ENCODE data around the gene MUC6. TPM values are rescaled to one million over a fixed set of nuclear protein-coding genes. Genes with fewer than 3 reads are reported as not detected.

Gene MUC6
- total RNA-seq, 1 donor from 2014 or later, result 0.09 TPM

DNA sequence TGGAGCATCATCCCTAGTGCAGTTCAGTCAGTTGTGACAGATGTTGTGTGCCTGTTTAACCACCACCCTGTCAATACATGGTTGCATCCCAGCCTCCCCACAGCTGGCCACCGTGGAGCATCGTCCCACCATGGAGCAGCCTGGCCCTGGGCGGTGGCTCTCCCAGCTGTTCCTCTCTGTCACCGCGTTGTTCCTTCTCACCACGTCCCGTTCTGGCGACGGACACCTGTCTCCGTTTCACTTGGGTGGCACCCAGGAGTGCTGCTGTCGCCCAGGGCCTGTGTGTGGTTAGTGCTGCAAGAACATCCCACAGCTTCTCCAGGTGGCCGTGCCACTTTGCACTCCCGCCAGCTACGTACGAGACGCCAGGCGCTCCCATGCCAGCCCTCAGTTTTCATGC, 26.5 kb downstream of the MUC6 start:
- intact Hi-C loops (cut with DNase I), result no loop called here
- Histone ChIP-seq H3K36me3 (peaks cover 77% of the 10 kb centered on the region), H3K9me3 (no peaks in the 10 kb centered on the region), H3K27ac (no peak overlapping the region), H3K4me3 (no peak overlapping the region), H3K4me1 (no peaks in the 10 kb centered on the region), H3K27me3 (ENCODE audit: low read depth) (no peaks in the 10 kb centered on the region)
- ATAC-seq (no peak), DNase-seq (no peak)
- TF ChIP-seq, protein P1, sequence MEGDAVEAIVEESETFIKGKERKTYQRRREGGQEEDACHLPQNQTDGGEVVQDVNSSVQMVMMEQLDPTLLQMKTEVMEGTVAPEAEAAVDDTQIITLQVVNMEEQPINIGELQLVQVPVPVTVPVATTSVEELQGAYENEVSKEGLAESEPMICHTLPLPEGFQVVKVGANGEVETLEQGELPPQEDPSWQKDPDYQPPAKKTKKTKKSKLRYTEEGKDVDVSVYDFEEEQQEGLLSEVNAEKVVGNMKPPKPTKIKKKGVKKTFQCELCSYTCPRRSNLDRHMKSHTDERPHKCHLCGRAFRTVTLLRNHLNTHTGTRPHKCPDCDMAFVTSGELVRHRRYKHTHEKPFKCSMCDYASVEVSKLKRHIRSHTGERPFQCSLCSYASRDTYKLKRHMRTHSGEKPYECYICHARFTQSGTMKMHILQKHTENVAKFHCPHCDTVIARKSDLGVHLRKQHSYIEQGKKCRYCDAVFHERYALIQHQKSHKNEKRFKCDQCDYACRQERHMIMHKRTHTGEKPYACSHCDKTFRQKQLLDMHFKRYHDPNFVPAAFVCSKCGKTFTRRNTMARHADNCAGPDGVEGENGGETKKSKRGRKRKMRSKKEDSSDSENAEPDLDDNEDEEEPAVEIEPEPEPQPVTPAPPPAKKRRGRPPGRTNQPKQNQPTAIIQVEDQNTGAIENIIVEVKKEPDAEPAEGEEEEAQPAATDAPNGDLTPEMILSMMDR (IDR thresholded peaks at IDR 0.05), result no peak

DNA sequence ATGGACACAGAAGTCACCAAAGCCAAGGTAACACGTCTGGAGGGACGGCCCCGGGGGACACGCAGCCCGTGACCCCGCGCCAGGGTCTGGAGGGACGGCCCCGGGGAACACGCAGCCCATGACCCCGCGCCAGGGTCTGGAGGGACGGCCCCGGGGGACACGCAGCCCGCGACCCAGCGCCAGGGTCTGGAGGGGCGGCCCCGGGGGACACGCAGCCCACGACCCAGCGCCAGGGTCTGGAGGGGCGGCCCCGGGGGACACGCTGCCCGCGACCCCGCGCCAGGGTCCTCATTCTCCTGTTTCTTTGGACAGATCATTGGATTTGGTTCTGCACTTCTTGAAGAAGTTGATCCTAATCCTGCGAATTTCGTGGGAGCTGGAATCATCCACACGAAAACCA, 27.1 kb downstream of the MUC6 start:
- H3K36me3 ChIP-seq, result peaks cover 84% of the 10 kb centered on the region
- no peak for DNase-seq
- TF ChIP-seq, protein P1 (IDR thresholded peaks at IDR 0.05), result no peak
- H3K4me1 ChIP-seq, result no peaks in the 10 kb centered on the region
- H3K27me3 ChIP-seq (ENCODE audit: low read depth), result no peaks in the 10 kb centered on the region
- no peak overlapping the region for H3K27ac ChIP-seq
- intact Hi-C loops (cut with DNase I), result no loop called here
- no peak for ATAC-seq
- H3K9me3 ChIP-seq, result no peaks in the 10 kb centered on the region
- no peak overlapping the region for H3K4me3 ChIP-seq

DNA sequence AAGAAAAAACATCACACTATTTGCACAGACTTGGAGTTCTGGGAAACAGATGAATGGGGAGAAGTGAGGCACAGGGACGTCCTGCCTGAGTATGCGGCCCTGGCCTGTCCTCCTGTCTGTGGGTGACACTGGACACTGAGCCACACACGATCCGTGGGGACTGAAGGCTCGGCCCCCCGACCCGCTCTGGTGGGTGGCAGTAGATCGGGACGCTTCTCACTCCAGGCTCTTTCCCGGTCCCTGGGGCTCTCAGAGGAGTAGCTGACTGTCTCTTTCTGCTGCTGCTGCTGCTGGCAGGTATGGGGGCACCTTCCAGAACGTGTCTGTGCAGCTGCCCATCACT, 27.7 kb downstream of the MUC6 start:
- H3K4me3 ChIP-seq, result no peak overlapping the region
- H3K9me3 ChIP-seq, result no peaks in the 10 kb centered on the region
- TF ChIP-seq, protein P1 (IDR thresholded peaks at IDR 0.05), result no peak
- intact Hi-C loops (cut with DNase I), result no loop called here
- no peaks in the 10 kb centered on the region for H3K27me3 ChIP-seq (ENCODE audit: low read depth)
- no peaks in the 10 kb centered on the region for H3K4me1 ChIP-seq
- H3K36me3 ChIP-seq, result peaks cover 90% of the 10 kb centered on the region
- no peak for DNase-seq
- ATAC-seq, result no peak
- H3K27ac ChIP-seq, result no peak overlapping the region

DNA sequence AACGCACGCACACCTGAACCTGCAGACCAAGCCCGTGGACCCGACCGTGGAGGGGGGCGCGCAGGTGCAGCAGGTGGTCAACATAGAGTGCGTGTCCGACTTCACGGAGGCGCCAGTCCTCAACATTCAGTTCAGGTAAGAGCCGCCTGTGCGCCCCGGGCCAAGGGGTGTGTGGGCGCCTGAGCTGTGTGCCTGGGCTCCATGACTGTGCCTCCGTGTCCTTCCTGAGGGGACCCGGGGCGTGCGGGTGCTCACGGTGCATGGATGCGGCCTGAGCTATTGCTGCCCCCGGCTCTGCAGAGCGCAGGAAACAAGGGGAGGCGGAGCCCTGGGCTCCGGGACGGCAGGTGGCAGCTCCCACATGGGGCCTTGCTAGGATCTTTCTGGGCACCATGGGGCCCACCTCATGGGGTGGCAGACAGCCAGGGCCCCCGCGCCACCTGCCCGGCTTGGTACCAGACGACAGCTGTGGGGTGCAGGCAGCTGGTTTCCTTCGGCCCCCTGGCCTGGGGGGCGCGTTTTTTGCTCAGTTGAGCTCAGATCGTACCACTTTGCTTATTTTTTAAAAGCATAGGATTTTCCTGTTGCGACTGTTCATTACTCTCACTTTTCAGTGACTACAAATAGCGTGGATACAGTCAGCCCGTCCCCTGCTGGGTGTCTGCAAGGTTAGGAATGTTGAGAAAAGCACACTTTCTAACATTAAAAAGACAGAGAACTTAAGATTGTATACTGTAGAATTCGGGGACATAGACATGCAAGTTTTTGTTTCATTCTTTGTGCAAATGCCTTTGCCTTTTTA, 28.3 kb downstream of the MUC6 start:
- Histone ChIP-seq H3K36me3 (peaks cover 92% of the 10 kb centered on the region), H3K9me3 (no peaks in the 10 kb centered on the region), H3K27ac (no peak overlapping the region), H3K4me1 (no peaks in the 10 kb centered on the region), H3K4me3 (no peak overlapping the region), H3K27me3 (ENCODE audit: low read depth) (no peaks in the 10 kb centered on the region)
- DNase-seq, result no peak
- intact Hi-C loops (cut with DNase I), result no loop called here
- ATAC-seq, result no peak
- TF ChIP-seq, protein P1 (IDR thresholded peaks at IDR 0.05), result no peak

DNA sequence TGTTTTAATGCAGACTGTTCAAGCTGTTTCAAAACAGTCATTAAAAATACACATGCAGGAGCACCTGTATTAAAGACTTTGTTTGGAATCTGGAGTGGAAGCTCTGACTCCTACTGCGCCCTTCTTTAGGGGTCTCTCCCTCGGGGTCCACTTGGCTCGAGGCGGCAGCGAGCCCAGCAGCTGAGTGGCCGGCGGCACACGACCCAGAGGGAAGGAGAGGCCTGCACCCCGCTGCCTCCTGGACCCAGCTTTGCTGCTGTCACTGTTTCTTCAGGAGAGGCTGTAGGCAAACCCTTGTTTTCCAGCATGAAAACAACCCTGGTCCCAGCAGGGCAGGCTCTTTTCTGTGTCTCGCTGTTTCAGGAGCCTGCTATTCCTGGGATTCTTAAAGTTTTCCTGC, 29.2 kb downstream of the MUC6 start:
- Histone ChIP-seq H3K27ac (no peak overlapping the region), H3K27me3 (ENCODE audit: low read depth) (no peaks in the 10 kb centered on the region), H3K36me3 (peaks cover 100% of the 10 kb centered on the region), H3K4me1 (no peaks in the 10 kb centered on the region), H3K4me3 (no peak overlapping the region), H3K9me3 (no peaks in the 10 kb centered on the region)
- no peak for ATAC-seq
- no peak for DNase-seq
- TF ChIP-seq, protein P1 (IDR thresholded peaks at IDR 0.05), result no peak
- intact Hi-C loops (cut with DNase I), result no loop called here

Data from lower lobe of right lung (tissue), 2 donors.